NCI-H446 treated with DMSO at 0.1 percent for 48 hours (cell line): ENCODE data around the gene DEPDC4.
"Not testable (repeated sequence)": the region's sequence is repeated elsewhere in the genome, so short reads cannot be mapped to it uniquely, and the experiment has no call there.

Source experiments
- DNase-seq: peaks from one replicate; lab custom pipeline; 2025; lab: John Stamatoyannopoulos, UW

The DEPDC4 gene

GRCh38 chr12:100266835-100267602 lies at the start of gene DEPDC4, which contains the start of gene SCYL2:
Gene DEPDC4 (minus strand): TSS chr12:100267079. CDS start chr12:100267076, 3 bp downstream.
Gene SCYL2 (plus strand): TSS chr12:100267177. CDS start chr12:100282971, 15,794 bp downstream.
- DNase-seq = peak; percentile 91

DNA sequence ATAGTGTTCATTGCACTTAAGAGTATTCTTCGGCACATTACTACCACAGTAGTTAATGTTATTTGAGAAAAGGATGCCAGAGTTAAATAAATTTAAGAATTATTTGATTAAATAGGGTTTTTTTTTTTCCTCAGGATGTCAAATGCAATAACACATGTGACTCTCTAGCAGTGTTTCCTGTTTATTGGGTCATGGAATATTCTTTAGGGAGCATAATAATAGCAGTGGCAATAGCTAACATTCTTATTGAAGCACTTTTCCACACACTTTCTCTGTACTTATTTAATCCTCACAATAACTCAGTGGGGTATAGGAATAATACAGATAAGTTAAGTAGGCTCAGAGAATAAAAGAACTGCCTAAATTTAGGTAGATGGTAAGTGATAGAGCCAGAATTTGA lies 44.4 kb upstream of the DEPDC4 start:
- no peak for DNase-seq

- DNase-seq = not testable (repeated sequence)
Observed at GRCh38 chr12:100308138-100308537, 41.3 kb upstream of the DEPDC4 start.

DNA sequence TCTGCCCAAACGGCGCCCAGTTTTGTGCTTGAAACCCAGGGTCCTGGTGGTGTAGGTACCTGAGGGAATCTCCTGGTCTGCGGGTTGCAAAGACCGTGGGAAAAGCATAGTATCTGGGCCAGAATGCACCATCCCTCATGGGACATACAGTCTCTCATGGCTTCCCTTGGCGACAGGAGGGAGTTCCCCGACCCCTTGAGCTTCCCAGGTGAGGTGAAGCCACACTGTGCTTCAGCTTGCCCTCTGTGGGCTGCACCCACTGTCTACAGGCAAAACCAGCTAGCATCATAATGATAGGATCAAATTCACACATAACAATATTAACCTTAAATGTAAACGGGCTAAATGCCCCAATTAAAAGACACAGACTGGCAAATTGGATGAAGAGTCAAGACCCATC lies 37.5 kb upstream of the DEPDC4 start:
- not testable (repeated sequence) for DNase-seq

GRCh38 chr12:100303831-100304230 lies 37.0 kb upstream of the DEPDC4 start:
- no peak for DNase-seq

DNA sequence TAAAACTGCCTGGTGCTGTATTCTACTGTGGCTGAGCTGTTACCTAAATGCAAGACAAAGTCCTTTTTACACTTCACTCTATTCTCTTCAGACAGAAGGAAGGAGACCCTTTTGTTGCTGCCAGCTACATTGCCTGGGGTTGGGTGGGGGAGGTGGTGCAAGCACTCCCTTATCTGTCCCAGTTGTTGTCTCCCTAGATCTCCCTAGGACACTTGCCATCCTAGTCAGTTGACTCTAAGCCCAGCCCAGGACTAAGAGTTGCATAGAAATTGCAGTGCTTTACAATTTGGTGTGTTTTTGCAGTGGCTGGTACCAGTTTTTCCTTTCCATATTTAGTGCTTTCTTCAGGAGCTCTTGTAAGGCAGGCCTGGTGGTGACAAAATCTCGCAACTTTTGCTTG lies 35.2 kb upstream of the DEPDC4 start:
- DNase-seq = no peak

DNA sequence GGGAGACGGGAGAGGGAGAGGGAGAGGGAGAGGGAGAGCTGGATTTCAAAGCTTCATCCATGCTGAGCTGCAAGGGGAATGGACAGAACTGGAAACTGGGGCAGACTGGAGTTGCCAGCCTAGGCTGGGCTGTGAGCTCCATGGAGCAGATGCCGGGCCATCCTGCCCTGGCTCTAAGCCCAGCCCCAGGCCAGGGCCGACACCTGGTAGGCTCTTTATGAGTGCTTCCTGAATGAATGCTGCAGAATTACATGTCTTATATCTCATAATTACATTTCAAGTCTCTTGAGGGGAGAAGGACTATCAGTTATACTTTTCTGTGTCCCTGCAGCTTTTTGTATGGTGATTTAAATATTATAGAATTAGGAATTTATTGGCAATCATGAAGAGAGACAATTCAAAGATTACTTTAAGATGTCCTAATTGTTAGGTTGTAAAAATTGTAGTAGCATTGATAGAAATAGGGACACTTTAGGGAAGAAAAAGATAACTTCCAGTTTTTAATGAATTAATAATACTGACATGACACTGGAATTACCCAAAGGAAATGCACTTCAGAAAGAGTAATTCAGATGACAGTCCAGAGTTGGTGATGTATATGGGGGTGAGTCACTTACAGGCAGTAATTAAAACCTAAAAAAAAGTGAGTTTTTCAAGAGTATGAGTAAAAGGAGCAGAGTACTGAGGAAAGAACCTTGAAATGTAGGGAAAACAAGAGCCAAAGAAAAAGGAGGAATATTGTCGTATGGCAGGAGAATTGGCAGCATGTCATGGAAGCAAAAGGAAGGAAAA lies 29.1 kb upstream of the DEPDC4 start:
- DNase-seq = peak; percentile 53

DNA sequence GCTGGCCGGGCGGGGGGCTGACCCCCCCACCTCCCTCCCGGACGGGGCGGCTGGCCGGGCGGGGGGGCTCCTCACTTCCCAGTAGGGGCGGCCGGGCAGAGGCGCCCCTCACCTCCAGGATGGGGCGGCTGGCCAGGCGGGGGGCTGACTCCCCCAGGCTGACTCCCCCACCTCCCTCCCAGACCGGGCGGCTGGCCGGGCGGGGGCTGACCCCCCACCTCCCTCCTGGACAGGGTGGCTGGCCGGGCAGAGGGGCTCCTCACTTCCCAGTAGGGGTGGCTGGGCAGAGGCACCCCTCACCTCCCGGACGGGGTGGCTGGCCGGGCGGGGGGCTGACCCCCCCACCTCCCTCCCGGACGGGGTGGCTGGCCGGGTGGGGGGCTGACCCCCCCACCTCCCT lies 27.5 kb upstream of the DEPDC4 start:
- not testable (repeated sequence) for DNase-seq

GRCh38 chr12:100293017-100293416 lies 26.1 kb upstream of the DEPDC4 start:
- DNase-seq = no peak

DNA sequence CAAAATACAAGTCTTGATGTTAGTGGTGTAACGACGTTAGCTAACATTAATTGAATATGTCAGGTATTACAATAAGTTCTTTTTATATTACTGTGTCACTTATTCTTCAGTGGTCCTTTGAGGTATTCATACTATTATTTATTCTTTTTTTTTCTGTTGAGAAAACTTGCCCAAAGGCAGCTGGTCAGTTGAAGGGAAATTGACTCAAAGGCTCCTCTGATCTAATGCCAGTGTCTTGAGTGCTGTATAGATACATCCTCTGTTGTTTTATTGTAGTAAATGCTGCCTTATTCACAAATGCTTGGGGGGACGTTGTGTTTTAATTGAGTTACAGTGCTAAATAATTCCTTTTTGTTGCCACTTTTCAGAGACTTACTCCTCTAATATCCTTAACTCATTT lies 23.1 kb upstream of the DEPDC4 start:
- no peak for DNase-seq

GRCh38 chr12:100289038-100289437 lies 22.2 kb upstream of the DEPDC4 start:
- no peak for DNase-seq

DNA sequence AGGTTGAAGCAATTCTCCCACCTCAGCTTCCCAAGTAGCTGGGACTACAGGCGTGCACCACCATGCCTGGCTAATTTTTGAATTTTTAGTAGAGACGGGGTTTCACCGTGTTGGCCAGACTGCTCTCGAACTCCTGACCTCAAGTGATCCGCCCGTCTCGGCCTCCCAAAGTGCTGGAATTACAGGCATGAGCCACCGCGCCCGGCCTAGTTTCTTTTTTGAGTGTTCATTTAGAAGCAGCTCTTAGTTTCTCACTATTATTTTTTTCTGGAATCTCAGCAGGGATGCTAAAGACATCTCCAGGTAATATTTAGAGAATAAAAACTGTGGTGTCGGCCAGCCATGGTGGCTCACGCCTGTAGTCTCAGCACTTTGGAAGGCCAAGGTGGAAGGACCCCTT lies 17.7 kb upstream of the DEPDC4 start:
- DNase-seq = not testable (repeated sequence)

DNA sequence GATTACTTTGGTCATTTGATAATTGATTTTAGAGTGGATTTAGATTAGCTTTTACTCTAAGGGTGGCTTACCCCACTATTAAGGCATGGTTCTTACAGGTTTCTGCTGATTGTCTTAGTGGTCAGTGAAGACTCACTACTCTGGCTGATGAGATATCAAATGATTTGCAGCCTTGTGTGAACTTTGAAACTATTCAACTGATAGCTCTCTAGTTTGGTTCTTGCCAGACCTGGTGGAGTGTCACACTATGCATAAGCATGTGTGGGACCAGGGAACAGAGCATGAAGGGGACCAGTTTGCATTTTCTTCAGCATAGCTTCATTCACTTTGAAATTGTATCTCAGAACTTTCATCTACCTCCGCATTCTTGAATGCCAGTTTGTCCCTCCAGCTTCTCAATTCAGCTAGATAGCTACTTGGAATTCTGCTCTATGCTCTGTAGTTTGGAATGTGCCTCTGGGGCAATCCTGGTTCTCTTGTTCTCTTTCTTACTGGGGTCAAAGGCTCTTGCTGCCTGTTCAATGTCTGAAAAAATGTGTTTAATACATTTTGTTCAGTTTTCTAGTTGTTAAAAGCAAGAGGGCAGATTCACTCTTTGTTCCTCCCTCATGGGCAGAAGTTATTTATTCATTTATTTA lies 12.8 kb upstream of the DEPDC4 start:
- no peak for DNase-seq

- no peak for DNase-seq
Observed at GRCh38 chr12:100279159-100279558, 12.3 kb upstream of the DEPDC4 start.

DNA sequence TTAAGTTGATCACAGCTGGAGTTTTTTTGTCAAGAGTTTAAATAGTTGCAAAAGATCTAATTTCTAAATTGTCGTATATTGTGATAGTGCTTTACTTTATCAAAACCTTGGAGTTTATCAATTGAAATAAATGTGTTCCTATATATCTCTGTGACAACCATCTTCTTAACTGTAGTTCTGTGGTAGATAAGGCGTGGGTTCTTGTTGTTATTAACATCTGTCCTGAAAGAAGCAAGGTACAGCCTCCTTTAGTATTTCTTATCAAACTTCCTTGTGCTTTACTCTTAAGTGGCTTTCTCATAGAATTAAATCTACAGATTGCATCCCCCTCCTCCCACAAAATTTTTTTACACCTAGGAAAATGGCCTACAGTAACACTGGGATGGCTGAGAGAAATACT lies 7.4 kb upstream of the DEPDC4 start:
- no peak for DNase-seq

DNA sequence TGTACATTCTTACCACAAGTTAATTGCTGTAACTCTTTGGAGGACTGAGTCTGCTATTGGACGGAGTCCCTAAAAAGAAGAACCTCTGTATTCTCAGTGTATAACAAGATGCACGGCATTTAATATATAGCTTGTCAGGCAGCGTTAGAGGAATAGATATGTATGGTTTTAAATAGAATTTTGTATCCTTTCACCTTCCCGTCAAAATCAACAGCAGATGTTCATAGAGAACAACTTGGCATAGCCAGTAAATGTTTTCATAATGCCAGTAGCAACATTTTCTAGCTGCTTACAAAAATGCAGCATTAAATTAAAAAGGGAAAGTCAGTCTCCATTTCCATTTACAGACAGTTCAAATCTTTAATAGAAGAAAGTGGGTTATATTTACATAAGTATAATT lies 6.9 kb upstream of the DEPDC4 start:
- no peak for DNase-seq

- DNase-seq = no peak
Observed at GRCh38 chr12:100268835-100269564, 2.1 kb upstream of the DEPDC4 start.

- DNase-seq = no peak
Observed at GRCh38 chr12:100267603-100268281, 863 bp upstream of the DEPDC4 start.

- no peak for DNase-seq
Observed at GRCh38 chr12:100266585-100266834, 369 bp downstream of the DEPDC4 start.

DNA sequence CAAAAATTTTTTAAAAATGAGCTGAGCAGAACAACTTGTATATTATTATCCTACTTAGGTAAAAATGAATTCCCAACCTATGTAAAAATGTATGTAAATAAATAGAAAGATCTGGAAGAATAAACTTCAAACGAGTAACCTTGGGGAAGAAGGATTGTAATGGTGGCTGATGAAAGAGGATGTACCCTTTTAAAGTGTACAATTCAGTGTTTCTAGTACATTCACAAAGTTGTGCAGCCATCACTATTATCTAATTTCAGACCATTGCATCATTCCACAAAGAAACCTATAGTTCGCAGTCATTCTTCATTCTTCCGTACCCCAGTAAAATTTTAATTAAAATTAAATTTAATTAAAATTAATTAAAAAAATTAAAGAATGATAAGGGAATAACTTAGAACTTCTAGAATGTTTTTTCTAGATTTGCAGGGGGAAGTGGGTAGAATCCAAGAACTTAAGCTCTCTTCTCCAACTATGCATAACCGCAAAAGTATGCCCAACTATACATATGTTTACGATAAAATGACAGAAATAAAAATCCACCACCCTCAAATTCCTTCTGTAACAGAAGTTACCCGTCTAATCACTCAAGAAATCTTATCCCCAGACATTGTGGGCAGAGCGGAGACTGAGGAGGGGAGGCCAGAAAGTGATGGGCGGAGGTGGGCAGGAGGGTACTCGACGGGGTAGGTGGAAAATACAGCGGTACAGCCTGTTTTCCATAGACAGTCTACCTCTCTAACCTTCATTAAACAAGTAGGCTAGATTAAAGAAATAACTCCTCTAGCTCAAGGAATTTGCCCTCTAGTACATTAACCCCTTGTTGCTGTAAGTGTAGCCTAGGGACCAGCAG lies 921 bp downstream of the DEPDC4 start:
- no peak for DNase-seq

DNA sequence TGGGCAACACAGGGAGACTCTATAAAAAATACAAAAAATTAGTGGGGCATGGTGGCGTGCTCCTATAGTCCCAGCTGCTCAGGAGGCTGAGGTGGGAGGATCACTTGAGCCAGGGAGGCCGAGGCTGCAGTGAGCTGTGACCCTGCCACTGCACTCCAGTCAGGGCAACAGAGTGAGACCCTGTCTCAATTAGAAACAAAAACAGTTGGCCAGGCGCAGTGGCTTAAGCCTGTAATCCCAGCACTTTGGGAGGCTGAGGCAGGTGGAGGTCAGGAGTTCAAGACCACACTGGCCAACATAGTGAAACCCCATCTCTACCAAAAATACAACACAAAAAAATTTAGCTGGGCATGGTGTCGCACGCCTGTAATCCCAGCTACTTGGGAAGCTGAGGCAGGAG lies 1.8 kb downstream of the DEPDC4 start:
- not testable (repeated sequence) for DNase-seq
